CD4-positive, alpha-beta T cell treated with Interleukin-1 beta for 1 hour (primary cell): Measurements from ENCODE around the gene POMZP3.
A peak's percentile ranks its signal among the peaks of the same experiment; 100 is the strongest.
"Not testable (repeated sequence)": the region's sequence is repeated elsewhere in the genome, so short reads cannot be mapped to it uniquely, and the experiment has no call there.

Source experiments
- DNase-seq, 2 donors: peaks; one replicate each; pipeline ENCODE4 v3.0.0-alpha.2; 2020 to 2022

POMZP3 gene

DNA sequence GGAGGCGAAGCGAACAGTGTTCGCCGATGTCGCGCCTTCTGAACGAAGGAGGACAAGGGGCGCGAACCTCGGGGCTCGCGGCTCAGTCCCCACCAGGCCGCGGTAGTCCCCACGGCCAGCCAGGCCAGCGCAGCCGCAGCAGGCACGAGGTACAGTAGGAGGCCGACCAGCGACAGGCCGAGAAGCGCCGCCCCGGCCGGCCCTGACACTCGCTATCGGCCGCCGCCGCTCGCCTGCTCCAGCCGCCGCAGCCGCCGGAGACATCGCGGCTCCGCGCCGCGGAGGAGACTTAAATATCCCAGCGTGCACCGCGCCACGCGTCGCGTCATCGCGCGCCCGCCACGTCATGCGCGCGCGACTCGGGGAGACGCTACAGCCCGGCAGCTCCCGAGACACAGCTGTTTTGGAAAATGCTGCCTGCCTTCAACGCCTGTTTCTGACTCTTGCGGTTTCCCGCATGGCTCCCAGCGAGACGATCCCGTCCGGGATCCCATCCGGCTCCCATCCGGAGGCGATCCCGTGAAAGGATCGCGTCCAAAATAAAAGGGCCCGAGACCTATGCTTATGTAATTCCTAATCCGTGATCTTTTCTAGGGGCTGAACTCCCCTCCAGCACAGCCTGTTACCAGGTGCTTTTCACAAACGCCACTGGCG lies at the start of gene POMZP3:
TSS of gene POMZP3 (minus strand) at position 291 of the 654 bp plus-strand sequence. CDS start 1,215 bp downstream, outside the sequence.
- DNase-seq, result peak; percentile 14 to 50

DNA sequence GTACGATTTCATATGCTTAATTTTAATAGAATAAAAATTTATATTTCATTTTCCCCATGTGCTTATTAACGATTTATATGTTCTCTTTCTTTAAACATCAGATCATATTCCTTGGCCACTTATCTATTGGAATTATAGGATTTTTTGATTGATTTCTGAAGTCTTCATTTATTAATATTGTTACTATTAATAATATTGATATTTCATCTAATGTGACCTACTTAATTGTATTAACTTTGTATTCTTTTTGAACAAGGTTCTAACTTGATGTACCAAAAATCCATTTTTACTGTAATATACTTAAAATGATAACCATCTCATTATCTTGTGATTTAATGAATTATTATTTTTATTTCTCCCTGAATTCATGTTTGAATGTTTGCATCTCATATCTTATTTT lies 48.7 kb upstream of the POMZP3 start:
- not testable (repeated sequence) for DNase-seq

- DNase-seq, result not testable (repeated sequence)
Observed at GRCh38 chr7:76673346-76673745, 46.3 kb upstream of the POMZP3 start.

DNA sequence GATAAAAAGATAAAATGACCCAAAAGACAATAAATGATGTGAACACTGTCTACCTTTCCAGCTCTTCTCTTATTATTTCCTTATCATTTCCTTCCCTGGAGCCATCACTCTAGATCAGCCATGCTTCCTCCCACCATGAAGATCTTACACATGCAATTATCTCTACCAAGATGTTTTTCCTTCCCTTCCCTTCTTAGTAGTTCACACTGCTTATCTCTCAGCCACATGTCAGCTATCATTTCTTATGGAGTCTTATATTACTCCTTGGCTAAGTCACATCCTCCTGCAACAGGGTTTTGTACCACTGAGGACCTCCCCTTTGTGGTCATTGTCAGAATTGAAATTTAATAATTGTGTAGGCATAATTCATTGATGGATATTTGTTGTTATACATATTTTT lies 32.1 kb upstream of the POMZP3 start:
- not testable (repeated sequence) for DNase-seq

- not testable (repeated sequence) for DNase-seq
Observed at GRCh38 chr7:76656425-76656824, 29.3 kb upstream of the POMZP3 start.

GRCh38 chr7:76642620-76643019 lies 15.5 kb upstream of the POMZP3 start:
- DNase-seq, result not testable (repeated sequence)

DNA sequence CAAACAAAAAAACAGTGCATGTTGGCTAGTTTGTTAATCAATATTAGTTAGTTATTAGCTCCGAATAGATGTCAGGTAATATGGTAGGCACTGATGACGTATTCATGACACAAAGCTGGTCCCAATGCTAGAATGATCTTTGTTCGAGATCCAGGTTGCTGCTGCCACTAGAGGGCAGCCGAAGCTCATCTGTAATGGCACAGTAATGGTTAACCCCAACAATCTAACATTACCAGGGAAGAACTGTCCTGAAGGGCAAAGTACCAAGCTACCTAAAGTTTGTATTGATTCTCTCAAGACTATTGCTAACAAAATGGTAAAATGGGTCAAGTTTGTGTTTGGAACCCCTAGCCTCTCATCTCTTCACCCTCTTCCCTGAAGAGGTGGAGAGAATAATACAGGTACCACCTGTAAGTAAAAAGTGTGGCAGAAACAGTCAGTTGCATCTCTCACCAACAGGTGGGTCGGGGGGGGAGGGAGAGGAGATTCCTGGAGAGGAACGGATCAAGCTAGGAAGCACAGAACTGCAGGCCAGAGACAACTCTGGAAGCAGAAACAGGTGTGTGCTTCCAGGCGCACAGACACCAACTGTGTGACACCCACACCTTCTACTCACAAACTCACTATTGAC lies 10.1 kb upstream of the POMZP3 start:
- peak in 1 of 2 donors; percentile 14 for DNase-seq

- peak in 1 of 2 donors; percentile 11 for DNase-seq
Observed at GRCh38 chr7:76626581-76626980, 498 bp downstream of the POMZP3 start.

GRCh38 chr7:76619439-76620190 lies 7.5 kb downstream of the POMZP3 start:
- DNase-seq, result not testable (repeated sequence)

DNA sequence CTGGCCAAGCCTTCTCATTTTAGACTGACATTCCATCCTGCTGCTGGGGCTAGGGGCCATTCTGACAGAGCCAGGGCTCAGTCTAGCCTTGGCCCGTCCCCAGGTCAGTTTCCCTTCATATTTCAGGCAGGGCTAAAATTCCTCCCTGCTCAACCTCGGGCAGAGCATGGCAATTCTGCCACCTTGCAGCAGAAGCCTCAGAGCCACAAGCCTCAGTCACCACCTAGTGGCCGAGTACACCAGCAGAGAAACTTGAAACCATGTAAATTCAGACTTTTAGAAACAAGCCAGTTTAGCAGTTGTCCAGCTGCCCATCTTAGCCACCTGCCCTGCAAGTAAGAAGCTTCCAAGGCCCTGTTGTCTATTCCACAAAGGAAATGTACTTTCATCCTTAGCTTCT lies 13.3 kb downstream of the POMZP3 start:
- not testable (repeated sequence) for DNase-seq

DNA sequence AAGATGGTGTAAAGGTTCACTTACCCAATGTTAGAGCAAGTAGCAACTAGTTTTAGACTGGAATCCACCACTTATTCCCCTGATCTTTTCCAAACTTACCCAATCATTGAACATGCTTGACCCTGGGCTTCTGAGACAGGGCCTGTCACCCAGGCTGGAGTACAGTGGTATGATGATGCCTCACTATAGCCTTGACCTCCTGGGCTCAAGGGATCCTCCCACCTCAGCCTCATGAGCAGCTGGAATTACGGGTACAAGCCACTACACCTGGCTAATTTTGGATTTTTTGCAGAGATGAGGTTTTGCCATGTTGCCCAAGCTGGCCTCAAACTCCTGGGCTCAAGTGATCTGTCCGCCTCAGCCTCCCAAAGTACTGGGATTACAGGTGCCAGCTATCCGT lies 14.8 kb downstream of the POMZP3 start:
- not testable (repeated sequence) for DNase-seq

DNA sequence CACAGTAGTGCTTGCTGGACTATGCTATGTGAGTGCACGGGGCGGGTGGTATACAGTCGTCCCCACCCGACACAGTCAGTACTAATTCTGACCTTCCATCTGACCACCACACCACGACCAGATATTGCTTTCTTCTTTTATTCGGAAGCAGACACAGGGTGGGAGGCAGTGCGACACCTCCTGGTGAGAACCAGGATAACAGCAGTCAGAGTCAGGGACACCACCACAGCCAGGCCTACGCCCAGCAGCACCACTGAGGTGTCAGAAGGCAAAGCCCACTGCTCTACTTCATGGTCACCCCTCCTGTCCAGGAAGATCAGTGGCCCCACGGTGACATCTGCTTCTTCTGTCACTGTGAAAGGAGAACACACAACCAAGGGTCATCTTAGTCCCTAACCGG lies 17.2 kb downstream of the POMZP3 start:
- not testable (repeated sequence) for DNase-seq

DNA sequence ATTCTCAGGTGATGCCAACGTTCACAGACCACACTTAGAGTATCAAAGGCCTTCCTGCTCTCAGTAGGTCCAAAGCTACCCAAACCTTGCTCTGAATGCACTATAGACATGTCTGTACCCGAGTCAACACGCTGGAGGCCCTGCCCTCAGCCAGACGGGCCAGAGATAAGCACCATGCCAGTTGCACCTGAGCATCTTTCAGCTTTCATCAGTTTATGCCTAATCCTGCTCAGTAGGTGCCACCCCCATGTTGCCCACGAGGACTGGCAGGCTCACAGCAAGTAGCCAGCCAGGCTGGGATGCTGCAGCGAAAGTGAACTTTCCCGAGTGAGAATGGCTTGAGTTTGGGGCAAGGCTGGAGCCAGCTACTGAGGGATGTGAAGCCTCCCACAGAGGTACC lies 18.6 kb downstream of the POMZP3 start:
- not testable (repeated sequence) for DNase-seq

GRCh38 chr7:76606027-76606426 lies 21.1 kb downstream of the POMZP3 start:
- DNase-seq, result peak; percentile 44 to 77

DNA sequence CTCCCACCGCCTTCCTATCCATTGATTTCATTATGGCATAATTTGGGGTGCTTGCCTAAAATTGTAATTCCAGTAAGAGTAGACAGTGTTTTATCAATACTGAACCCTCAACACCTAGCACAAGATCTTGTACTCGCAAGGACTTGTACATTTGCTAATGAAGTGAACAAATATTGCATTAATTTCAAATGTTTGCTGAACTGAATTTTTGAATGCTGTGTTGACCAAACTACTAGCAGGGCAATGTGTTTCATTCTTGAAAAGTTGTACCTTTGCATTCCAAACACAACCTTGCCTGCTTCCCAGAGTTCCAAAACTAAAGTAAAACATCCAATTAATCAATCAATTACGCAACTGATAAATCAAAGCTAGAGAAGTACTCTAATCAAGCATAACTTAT lies 26.4 kb downstream of the POMZP3 start:
- not testable (repeated sequence) for DNase-seq

DNA sequence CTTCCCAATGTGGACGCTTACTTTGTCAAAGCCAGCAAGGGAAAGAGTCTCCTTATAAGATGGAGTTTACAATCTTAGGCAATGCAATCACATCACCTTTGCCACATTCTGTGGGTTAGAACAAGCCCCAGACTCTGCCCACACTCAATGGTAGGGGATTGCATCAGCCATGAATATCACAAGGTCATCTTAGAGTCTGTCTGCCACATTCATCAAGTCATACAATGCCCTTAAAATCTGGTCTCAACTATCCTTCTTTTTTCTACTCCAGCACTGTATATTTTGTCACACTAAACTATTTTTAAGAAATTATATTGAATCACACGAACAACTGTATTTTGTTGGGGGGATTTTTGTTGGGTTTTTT lies 27.0 kb downstream of the POMZP3 start:
- DNase-seq, result not testable (repeated sequence)

DNA sequence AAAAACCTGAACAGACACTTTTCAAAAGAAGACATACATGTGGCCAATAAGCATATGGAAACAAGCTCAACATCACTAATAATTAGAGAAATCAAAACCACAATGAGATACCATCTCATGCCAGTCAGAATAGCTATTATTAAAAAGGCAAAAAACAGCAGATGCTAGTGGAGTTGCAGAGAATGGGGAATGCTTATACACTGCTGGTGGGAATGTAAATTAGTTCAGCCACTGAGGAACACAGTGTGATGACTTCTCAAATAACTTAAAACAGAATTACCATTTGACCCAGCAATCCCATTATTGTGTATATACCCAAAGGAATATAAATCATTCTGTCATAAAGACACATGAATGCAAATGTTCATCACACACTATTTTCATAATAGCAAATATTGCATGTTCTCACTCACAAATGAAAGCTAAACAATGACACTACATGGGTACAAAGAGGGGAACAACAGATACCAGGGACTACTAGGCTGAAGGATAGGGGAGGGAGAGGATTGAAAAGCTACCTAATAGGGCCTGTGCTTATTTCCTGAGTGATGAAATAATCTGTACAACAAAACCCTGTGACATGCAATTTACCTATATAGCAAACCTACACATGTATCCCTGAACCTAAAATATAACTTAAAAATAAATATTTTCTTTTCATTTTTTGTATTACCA lies 28.4 kb downstream of the POMZP3 start:
- not testable (repeated sequence) for DNase-seq

GRCh38 chr7:76597288-76597687 lies 29.8 kb downstream of the POMZP3 start:
- DNase-seq, result not testable (repeated sequence)

DNA sequence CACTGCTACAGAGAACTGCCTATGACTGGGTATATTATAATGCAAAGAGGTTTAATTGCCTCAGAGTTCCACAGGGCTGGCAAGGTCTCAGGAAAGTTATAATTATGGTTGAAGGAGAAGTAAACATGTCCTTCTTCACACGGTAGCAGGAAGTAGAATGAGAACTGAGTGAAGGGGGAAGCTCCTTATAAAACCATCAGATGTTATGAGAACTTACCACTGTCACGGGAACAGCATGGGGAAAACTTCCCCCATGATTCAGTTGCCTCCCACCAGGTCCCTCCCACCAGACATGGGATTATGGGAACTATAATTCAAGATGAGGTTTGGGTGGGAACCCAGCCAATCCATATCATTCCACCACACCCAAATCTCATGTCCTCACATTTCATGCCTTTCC lies 34.4 kb downstream of the POMZP3 start:
- not testable (repeated sequence) for DNase-seq

DNA sequence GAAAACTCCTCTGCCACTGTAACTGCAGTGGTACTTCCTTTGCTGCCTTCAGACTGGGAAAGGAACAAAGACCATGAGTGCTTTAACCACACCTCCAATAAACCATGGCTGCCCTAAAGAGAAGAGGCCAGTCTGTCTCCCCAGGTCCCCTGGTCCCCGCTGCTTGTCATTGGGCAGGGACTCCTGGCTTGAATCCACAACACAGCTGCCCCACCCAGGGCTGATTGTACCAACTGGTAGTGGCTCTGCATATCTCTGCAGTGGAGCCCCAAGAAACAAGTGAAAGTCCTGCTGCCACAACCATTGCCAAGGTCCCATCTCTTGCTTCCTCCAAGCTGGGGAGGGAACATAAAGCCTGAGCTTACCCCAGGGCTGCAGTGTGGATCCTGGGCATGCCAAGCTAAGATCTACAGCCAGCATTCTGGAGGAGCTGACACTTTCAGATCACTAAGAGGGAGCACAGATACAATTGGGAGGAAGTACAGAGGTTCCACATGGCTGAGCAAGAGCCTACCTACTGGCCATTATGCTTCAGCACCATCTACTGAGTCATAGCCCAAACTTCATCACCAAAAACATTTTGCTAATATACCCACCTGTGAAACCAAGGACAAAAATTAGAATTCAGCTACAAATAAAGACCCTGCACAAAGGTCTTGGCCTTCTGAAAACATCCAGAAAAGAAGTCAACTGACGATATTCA lies 35.3 kb downstream of the POMZP3 start:
- DNase-seq, result not testable (repeated sequence)

GRCh38 chr7:76591033-76591432 lies 36.0 kb downstream of the POMZP3 start:
- DNase-seq, result not testable (repeated sequence)

DNA sequence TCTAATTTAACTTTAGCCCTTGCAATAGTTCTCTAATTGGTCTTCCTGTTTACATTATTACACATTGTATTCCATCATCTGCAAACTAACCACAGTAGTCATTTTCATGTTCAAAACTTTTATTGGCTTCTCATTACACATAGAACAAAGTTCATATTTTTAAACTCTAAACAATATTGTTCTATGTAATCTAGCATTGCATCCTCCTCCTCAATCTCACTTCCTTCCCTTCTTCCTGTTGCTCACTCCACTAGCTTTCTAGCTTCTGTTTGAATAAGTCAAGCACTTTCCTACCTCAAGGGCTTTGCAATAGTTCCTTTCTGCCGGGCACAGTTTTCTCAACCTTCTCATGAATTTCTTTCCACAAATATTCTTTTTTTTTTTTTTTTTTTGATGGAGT lies 38.5 kb downstream of the POMZP3 start:
- not testable (repeated sequence) for DNase-seq
